Measurements from ENCODE around the gene RPS17.

Gene RPS17

DNA sequence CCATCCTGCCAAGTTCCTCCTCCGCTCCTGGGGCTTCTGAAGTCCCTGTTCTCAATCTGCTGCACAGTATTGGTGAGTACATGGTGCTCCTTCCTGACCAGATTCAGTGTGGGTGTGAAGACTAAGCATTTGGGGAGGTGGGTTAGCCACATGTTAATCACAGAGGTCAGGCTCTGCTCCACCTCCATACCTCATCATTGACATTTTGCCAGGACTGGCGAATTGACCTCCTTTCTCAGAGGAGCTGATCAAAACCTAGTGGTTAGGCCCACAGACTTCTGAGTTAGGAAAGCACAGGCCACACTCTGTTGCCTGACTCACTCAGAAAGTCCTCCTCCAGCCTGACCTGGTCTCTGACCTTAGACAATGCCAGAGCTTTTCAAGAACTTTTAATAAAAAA is 8.4 kb upstream of the RPS17 start:
- in situ Hi-C loops (cut with MboI; ENCODE audit: low sequenced_read_pairs) = loop anchor here (25.0 kb wide), 3 partner anchors 289 to 1236 kb away; partner anchors contain the start of genes C15orf40 and STARD5

DNA sequence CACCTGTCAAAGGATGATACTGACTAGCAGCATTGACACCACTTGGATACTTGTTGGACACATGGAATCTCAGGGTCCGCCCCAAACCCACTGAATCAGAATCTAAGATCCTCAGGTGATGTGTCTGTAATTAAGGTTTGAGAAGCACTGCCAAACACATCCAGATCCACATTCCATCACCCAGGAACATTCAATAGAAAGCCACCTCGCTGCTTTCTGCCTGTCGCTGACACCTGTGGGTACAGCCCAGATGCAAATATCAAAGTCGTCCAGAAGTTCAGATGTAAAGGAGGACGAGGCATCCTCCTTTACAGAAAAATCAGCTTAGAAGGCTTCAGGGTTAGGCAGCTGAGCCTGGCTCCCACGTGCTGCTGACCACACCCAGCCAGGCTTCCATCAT is 5.2 kb upstream of the RPS17 start:
- in situ Hi-C loops (cut with MboI; ENCODE audit: low sequenced_read_pairs) = loop anchor here (25.0 kb wide), 3 partner anchors 292 to 1233 kb away; partner anchors contain the start of genes C15orf40 and STARD5

DNA sequence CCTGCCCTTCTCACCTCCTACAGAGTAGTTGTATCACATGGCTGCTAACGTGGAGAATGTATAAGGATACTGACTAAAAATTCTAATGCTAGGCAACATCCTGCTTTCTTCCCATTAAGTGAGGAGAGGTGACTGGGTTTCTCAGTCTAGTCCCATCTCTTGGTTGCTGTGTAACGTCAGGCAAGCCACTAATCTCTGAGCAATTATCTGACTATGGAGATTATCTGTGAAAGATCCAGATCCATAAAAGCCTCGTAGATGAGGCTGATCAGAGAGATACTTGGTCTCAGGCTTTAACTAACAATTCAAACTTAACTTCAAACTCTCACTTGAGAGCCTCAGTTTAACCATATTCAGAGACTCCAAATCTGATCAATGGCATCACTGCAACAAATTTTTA is 4.7 kb upstream of the RPS17 start:
- in situ Hi-C loops (cut with MboI; ENCODE audit: low sequenced_read_pairs) = loop anchor here (25.0 kb wide), 3 partner anchors 292 to 1233 kb away; partner anchors contain the start of genes C15orf40 and STARD5

DNA sequence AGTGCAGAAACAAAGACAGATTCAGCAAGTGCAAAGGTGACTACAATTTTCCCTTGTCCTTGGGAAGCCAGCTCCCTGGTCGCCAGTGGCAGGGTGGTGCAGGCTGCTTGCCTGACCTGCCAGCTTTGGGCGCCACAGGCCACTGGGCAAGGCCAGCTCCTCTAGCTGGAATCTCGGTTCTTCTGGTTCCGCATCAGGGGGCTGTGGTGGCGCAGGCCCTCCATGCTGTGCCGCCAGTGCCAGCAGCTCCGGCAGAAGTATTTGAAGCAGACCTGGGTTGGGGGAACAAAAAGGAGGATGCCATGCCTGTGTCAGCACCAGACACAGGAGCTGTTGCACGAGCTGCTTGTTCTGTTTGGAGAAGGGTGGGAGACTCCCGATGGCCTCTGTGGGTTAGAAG is 4.2 kb upstream of the RPS17 start:
- in situ Hi-C loops (cut with MboI; ENCODE audit: low sequenced_read_pairs) = loop anchor here (25.0 kb wide), 3 partner anchors 293 to 1232 kb away; partner anchors contain the start of genes C15orf40 and STARD5

DNA sequence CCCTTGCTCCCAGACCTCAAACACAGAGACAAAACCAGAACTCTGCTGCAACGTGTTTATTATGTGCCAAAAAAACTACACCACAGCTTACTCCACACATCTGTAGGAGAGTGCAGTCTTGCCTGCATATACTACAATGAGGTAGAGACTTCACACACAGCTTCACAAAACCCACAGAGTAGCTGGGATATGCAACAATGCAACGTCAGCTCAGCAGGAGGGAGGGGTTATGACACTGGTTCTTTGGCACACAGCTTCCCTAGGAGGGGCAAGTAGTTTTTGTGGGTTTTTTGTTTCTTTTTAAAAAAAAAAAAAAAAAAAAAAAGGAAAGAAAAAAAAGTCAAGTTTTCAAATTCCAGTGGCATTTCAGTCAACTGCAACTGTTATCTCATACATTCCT is 2.9 kb upstream of the RPS17 start:
- in situ Hi-C loops (cut with MboI; ENCODE audit: low sequenced_read_pairs) = loop anchor here (25.0 kb wide), 3 partner anchors 294 to 1231 kb away; partner anchors contain the start of genes C15orf40 and STARD5

DNA sequence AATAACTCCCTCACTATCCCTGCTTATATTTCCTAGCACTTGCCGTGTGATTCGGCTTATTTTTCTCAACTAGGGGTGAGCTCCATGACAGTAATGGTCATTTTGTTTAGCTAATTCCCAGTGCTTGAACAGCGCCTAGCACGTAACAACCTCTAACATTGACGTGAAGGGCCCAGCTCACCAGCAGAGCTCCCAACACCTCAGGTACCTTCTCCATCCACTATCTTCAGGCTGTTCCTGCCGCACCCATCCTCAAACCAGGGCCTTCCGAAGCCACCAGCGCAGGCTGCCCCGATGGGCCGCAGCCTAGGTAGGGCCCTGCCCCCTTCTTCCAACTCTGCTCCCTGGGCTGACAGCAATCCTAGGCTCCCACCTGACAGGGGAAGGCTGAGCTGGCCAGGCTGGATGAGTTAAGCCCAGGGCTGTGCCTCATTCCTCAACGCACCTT is 751 bp upstream of the RPS17 start:
- in situ Hi-C loops (cut with MboI; ENCODE audit: low sequenced_read_pairs) = loop anchor here (25.0 kb wide), 3 partner anchors 296 to 1229 kb away; partner anchors contain the start of genes C15orf40 and STARD5

GRCh38 chr15:82539691-82540054 is 584 bp downstream of the RPS17 start:
- in situ Hi-C loops (cut with MboI; ENCODE audit: low sequenced_read_pairs) = loop anchor here (25.0 kb wide), 3 partner anchors 298 to 1227 kb away; partner anchors contain the start of genes C15orf40 and STARD5

GRCh38 chr15:82538961-82539690 is 1.1 kb downstream of the RPS17 start:
- in situ Hi-C loops (cut with MboI; ENCODE audit: low sequenced_read_pairs) = loop anchor here (25.0 kb wide), 3 partner anchors 298 to 1227 kb away; partner anchors contain the start of genes C15orf40 and STARD5

GRCh38 chr15:82537351-82537908 is 2.8 kb downstream of the RPS17 start:
- in situ Hi-C loops (cut with MboI; ENCODE audit: low sequenced_read_pairs) = loop anchor here (25.0 kb wide), 3 partner anchors 300 to 1225 kb away; partner anchors contain the start of genes C15orf40 and STARD5

DNA sequence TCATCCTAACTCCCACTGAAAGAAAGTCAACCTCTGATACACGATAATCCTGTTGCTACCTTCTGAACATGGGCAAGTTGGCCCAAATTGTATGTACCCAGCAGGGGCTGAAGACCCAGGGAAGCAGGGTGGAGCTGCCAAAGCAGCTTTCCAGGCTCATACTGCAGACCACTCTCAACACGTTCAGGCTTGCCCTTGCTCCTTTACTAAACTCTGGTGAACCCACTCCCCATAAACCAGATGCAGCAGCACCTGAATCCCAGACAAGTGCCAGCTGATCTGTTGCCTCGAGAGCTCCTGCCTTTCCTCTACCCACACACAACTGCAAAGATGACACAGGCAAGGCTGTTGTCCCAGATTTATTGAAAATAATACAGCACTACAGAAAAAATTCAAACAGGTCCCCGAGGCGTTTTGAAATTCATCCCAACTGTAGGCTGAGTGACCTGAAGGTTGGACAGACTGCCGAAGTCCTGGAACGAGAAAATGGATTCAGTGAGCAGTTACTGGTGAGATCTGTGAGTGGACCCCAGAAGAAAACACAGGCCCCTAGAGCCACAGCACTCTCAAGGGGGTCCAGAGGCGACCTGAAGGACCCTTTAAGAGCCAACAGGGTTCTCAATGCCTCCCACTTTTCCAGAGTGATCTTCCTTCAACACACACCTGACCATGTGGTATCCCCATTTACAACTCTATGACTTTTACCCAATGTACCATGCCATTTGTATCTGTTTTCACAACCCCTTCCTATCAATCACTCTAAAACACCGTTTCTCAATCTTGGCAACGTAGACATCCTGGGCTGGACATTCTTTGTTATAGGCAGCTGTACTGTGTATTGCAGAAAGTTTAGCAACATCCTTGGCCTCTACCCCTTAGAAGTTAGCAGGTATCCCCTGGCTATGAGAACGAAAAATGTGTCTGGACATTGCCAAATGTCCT is 3.6 kb downstream of the RPS17 start:
- in situ Hi-C loops (cut with MboI; ENCODE audit: low sequenced_read_pairs) = loop anchor here (25.0 kb wide), 3 partner anchors 301 to 1224 kb away; partner anchors contain the start of genes C15orf40 and STARD5

DNA sequence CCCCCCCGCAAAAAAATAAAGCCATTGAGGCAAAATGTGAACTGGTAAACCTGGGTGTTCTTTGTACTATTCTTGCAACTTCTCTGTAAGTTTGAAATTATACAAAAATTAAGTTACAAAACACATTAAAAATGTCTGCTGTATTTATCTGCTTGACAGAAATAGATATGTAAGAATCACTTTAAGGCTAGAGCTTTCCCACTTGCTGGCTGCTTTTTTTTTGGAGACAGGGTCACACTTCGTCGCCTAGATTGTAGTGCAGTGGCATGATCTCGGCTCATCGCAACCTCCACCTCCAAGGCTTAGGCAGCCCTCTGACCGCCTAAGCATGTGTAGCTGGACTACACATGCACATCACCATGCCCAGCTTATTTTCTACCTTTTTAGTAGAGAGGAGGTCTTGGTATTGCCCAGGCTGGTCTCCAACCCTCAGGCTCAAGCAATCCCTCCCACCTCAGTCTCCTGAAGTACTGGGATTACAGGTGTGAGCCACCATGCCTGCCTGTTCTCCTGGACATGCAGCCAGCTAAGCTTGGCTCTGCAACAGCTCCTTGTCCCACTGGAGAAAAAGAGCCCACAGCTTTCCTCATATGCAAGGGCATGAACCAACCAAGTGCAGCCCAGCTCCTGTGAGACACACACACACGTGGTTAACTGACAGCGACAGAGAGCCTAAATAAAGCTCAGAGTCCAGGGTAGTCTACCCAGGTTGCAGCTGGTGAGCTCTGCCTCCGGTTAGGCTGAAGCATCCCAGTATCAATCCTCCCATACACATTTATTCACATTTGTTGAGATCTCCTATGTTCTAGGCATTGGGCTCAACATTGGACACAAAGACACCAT is 4.5 kb downstream of the RPS17 start:
- in situ Hi-C loops (cut with MboI; ENCODE audit: low sequenced_read_pairs) = loop anchor here (25.0 kb wide), 3 partner anchors 302 to 1223 kb away; partner anchors contain the start of genes C15orf40 and STARD5

DNA sequence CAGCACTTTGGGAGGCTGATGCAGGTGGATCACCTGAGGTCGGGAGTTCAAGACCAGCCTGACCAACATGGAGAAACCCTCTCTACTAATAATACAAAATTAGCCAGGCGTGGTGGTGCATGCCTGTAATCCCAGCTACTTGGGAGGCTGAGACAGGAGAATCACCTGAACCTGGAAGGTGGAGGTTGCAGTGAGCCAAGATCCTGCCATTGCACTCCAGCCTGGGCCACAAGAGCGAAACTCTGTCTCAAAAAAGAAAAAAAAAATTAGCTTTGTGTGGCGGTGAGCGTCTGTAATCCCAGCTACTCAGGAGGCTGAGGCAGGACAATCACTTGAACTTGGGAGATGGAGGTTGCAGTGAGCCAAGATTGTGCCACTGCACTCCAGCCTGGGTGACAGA is 5.1 kb downstream of the RPS17 start:
- in situ Hi-C loops (cut with MboI; ENCODE audit: low sequenced_read_pairs) = loop anchor here (25.0 kb wide), 3 partner anchors 302 to 1223 kb away; partner anchors contain the start of genes C15orf40 and STARD5

GRCh38 chr15:82534457-82534861 is 5.8 kb downstream of the RPS17 start:
- in situ Hi-C loops (cut with MboI; ENCODE audit: low sequenced_read_pairs) = loop anchor here (25.0 kb wide), 3 partner anchors 303 to 1222 kb away; partner anchors contain the start of genes C15orf40 and STARD5

DNA sequence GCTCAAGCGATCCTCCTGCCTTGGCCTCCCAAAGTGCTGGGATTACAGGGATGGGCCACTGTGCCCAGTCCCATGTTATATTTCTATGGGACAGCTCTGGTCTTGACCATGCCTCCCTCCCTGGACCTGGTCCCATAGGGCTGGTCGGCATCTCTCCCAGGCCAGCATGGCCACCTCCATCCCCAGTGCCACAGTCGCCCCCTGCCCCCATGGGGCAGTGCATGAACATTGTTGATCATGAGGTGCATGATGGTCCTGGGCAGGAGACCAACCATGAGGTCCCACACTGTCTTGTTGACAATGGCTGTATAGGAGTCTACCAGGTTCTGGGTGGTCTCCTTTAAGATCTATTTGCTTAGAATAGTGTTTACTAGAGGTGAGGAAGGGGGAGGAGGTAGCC is 6.5 kb downstream of the RPS17 start:
- in situ Hi-C loops (cut with MboI; ENCODE audit: low sequenced_read_pairs) = loop anchor here (25.0 kb wide), 3 partner anchors 304 to 1222 kb away; partner anchors contain the start of genes C15orf40 and STARD5

DNA sequence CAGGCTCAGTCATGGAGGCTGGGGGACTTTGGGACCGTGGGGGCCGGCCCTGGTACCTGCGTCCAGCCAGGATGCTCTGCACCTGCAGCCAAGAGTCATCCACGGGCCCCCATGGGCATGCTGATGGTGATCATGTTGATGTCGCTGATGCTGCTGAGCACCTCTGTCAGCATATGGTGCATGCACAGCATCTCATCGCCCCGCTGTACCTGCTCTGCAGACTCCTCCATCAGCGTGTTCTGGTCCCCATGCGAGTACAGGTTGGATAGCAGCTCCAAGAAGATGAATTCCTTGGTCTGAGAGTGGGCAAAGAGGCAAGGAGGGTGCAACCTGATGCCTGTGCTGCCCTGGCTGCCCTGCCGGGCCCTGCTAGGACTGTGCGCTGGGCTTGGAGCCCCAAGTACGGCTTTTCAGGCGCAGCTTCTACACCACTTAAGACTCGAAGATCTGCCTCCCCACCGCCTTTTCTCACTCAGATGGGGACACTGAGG is 7.2 kb downstream of the RPS17 start:
- in situ Hi-C loops (cut with MboI; ENCODE audit: low sequenced_read_pairs) = loop anchor here (25.0 kb wide), 3 partner anchors 304 to 1221 kb away; partner anchors contain the start of genes C15orf40 and STARD5

DNA sequence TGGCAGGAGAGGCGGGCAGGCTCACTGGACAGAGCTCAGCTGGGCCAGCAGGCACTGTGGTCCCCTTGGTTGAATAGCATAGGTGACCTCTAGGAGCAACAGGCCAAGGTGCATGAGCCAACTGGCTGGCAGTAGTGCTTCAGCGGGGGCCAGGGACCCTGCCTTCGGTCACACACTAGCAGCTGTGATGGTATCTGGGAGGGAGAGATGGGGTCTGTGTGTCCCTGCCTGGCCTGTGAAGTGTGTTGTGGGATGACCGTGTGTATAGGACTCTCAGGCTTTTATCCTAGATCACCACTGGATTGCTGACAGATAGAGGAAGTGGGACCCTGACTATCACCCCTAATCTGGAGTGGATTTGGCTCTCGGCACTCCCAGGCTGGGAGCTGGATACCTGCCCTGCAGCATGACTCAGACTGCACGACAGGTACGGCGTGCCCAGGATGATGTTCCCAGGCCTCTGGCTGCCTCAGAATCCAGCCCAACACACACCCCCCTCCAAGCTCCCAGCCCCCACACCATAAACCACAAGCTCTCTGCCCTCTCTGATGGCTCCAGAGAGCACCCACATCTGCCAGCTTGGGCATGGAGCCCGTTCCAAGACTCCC is 7.8 kb downstream of the RPS17 start:
- in situ Hi-C loops (cut with MboI; ENCODE audit: low sequenced_read_pairs) = loop anchor here (25.0 kb wide), 3 partner anchors 305 to 1220 kb away; partner anchors contain the start of genes C15orf40 and STARD5

- in situ Hi-C loops (cut with MboI; ENCODE audit: low sequenced_read_pairs) = loop anchor here (25.0 kb wide), 3 partner anchors 306 to 1219 kb away; partner anchors contain the start of genes C15orf40 and STARD5
Measured at GRCh38 chr15:82531496-82532382, 8.5 kb downstream of the RPS17 start.
